Stimulated activated CD8-positive, alpha-beta memory T cell treated with anti-CD3 and anti-CD28 coated beads, Interleukin-4, amount 100 ng/mL, for 4 hours (primary cell): ENCODE data around the gene HAX1.
"Not testable (repeated sequence)": the region's sequence is repeated elsewhere in the genome, so short reads cannot be mapped to it uniquely, and the experiment has no call there.

Experiments used
- DNase-seq, 2 donors: peaks; one replicate each; pipeline ENCODE4 v3.0.0-alpha.2; 2020; ENCODE audit warnings: low read depth in 2 of 2, low spot score in 1 of 2

HAX1 gene

GRCh38 chr1:154276797-154277196 is 4.4 kb downstream of the HAX1 start:
- no peak for DNase-seq

- not testable (repeated sequence) for DNase-seq
These were observed 15.2 kb downstream of the HAX1 start for GRCh38 chr1:154287591-154287990.

GRCh38 chr1:154288661-154289060 is 16.2 kb downstream of the HAX1 start:
- no peak for DNase-seq

- DNase-seq, result no peak
These were observed 18.5 kb downstream of the HAX1 start for GRCh38 chr1:154290921-154291320.

GRCh38 chr1:154295408-154296235 is 23.2 kb downstream of the HAX1 start:
- DNase-seq, result no peak

GRCh38 chr1:154301582-154301981 is 29.2 kb downstream of the HAX1 start:
- DNase-seq, result no peak

GRCh38 chr1:154304664-154305337 is 32.4 kb downstream of the HAX1 start:
- no peak for DNase-seq

GRCh38 chr1:154306151-154306550 is 33.7 kb downstream of the HAX1 start:
- no peak for DNase-seq

GRCh38 chr1:154307670-154308270 is 35.3 kb downstream of the HAX1 start:
- DNase-seq, result not testable (repeated sequence)

GRCh38 chr1:154309136-154309535 is 36.7 kb downstream of the HAX1 start:
- not testable (repeated sequence) for DNase-seq

GRCh38 chr1:154312229-154313065 is 40.0 kb downstream of the HAX1 start:
- DNase-seq, result not testable (repeated sequence)

GRCh38 chr1:154313066-154313356 is 40.6 kb downstream of the HAX1 start:
- no peak for DNase-seq

- not testable (repeated sequence) for DNase-seq
These were observed 41.8 kb downstream of the HAX1 start for GRCh38 chr1:154314226-154314625.

GRCh38 chr1:154316704-154317103 is 44.3 kb downstream of the HAX1 start:
- DNase-seq, result no peak

GRCh38 chr1:154318386-154318785 is 46.0 kb downstream of the HAX1 start:
- no peak for DNase-seq

- DNase-seq, result no peak
These were observed 48.6 kb downstream of the HAX1 start, which contains the start of gene AQP10 for GRCh38 chr1:154320882-154321608. Gene AQP10 (plus strand): TSS chr1:154321093. CDS start chr1:154321156, 63 bp downstream.

GRCh38 chr1:154321609-154321934 is 49.1 kb downstream of the HAX1 start:
- not testable (repeated sequence) for DNase-seq

- no peak for DNase-seq
These were observed 51.1 kb downstream of the HAX1 start for GRCh38 chr1:154323493-154323892.

GRCh38 chr1:154324241-154324640 is 51.8 kb downstream of the HAX1 start:
- no peak for DNase-seq

GRCh38 chr1:154324669-154325582 is 52.5 kb downstream of the HAX1 start, which contains the start of gene ATP8B2:
Gene ATP8B2 (plus strand): TSS chr1:154325525. CDS start chr1:154328142, 2,617 bp downstream.
- peak; percentile 51 to 61 for DNase-seq
